SK-N-SH treated with all-trans-retinoic acid at 6 μM for 48 hours (cell line): ENCODE results near the gene TCF7.

Source experiments
- BACH2 ChIP-seq: fragments of 250-450 bp; sonication (Bioruptor Pico); IDR thresholded peaks from 2 replicates; pipeline ENCODE4 v1.9.0; 2021; ENCODE audit warnings: mild to moderate bottlenecking, borderline replicate concordance
- ISL1 ChIP-seq: fragments of 250-450 bp; sonication (Bioruptor Pico); IDR thresholded peaks from 2 replicates; pipeline ENCODE4 v2.1.2; 2022; ENCODE audit warnings: mild to moderate bottlenecking, moderate library complexity
- OSR1 ChIP-seq: fragments of 250-450 bp; sonication (Bioruptor Pico); IDR thresholded peaks from 2 replicates; pipeline ENCODE4 v1.8.0; 2022; ENCODE audit warnings: moderate library complexity, mild to moderate bottlenecking, inconsistent platforms
- PPARA ChIP-seq: fragments of 250-450 bp; sonication (Bioruptor Pico); IDR thresholded peaks from 2 replicates; pipeline ENCODE4 v1.5.0; 2020; ENCODE audit warnings: mild to moderate bottlenecking, borderline replicate concordance
- RARB ChIP-seq: fragments of 250-450 bp; sonication (Bioruptor Pico); IDR thresholded peaks from 2 replicates; pipeline ENCODE4 v1.8.0; 2021; ENCODE audit warnings: mild to moderate bottlenecking, moderate library complexity
- SNAI2 ChIP-seq: fragments of 250-450 bp; sonication (Bioruptor Pico); IDR thresholded peaks from 2 replicates; pipeline ENCODE4 v1.5.0; 2020; ENCODE audit warnings: mild to moderate bottlenecking, moderate library complexity
- TCF4 ChIP-seq: fragments of 250-450 bp; sonication (Bioruptor Pico); IDR thresholded peaks from 2 replicates; pipeline ENCODE4 v1.8.0; 2021; ENCODE audit warnings: mild to moderate bottlenecking, moderate library complexity, borderline replicate concordance
- ZFP3 ChIP-seq: fragments of 250-450 bp; sonication (Bioruptor Pico); IDR thresholded peaks from 2 replicates; pipeline ENCODE4 v1.5.0; 2020; ENCODE audit warnings: mild to moderate bottlenecking, moderate library complexity
- ZFP30 ChIP-seq: fragments of 450-650 bp; formaldehyde crosslinking; IDR thresholded peaks from 2 replicates; pipeline ENCODE4 v1.5.0; 2022; ENCODE audit warnings: mild to moderate bottlenecking, moderate library complexity
- ZNF565 ChIP-seq: fragments of 450-650 bp; formaldehyde crosslinking; conservative IDR thresholded peaks from 2 replicates; pipeline ENCODE4 v1.5.0; 2020; ENCODE audit warnings: low read depth, mild to moderate bottlenecking, moderate library complexity
- TF ChIP-seq, protein P1 (sequence below): fragments of 250-450 bp; sonication (Bioruptor Pico); IDR thresholded peaks from 2 replicates; pipeline ENCODE4 v1.8.0; 2020; ENCODE audit warnings: mild to moderate bottlenecking, moderate library complexity, borderline replicate concordance
- TF ChIP-seq, protein P2 (sequence below): fragments of 250-450 bp; sonication (Bioruptor Pico); IDR thresholded peaks from 2 replicates; pipeline ENCODE4 v1.5.0; 2020; ENCODE audit warnings: mild to moderate bottlenecking, moderate library complexity
- TF ChIP-seq, protein P3 (sequence below): fragments of 250-450 bp; sonication (Bioruptor Pico); IDR thresholded peaks from 2 replicates; pipeline ENCODE4 v1.5.1; 2020; ENCODE audit warnings: low read depth, mild to moderate bottlenecking, moderate library complexity

DNA sequence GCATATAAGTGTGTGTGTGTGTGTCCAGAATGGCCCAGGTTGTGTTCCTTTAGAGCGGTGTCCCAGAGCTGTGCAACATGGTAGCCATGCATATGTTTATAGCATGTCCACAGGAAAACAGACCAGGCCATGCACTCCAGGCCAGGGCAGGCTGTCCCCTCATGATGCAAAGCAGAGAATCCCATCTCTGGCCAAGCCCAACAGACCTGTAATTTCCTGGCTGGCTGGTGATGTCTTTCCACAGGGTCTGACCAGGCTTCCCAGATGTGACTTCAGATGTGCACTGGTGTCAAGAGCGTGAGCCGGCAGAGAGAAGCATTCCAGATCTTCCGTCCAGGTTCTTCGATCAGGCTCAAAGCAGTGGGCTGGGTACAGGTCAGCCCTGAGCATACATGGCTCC, 21.1 kb upstream of the TCF7 start:
- TF ChIP-seq, protein P1, sequence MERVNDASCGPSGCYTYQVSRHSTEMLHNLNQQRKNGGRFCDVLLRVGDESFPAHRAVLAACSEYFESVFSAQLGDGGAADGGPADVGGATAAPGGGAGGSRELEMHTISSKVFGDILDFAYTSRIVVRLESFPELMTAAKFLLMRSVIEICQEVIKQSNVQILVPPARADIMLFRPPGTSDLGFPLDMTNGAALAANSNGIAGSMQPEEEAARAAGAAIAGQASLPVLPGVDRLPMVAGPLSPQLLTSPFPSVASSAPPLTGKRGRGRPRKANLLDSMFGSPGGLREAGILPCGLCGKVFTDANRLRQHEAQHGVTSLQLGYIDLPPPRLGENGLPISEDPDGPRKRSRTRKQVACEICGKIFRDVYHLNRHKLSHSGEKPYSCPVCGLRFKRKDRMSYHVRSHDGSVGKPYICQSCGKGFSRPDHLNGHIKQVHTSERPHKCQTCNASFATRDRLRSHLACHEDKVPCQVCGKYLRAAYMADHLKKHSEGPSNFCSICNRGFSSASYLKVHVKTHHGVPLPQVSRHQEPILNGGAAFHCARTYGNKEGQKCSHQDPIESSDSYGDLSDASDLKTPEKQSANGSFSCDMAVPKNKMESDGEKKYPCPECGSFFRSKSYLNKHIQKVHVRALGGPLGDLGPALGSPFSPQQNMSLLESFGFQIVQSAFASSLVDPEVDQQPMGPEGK (CRISPR knock-in tag) = no peak
- TF ChIP-seq, protein P2, sequence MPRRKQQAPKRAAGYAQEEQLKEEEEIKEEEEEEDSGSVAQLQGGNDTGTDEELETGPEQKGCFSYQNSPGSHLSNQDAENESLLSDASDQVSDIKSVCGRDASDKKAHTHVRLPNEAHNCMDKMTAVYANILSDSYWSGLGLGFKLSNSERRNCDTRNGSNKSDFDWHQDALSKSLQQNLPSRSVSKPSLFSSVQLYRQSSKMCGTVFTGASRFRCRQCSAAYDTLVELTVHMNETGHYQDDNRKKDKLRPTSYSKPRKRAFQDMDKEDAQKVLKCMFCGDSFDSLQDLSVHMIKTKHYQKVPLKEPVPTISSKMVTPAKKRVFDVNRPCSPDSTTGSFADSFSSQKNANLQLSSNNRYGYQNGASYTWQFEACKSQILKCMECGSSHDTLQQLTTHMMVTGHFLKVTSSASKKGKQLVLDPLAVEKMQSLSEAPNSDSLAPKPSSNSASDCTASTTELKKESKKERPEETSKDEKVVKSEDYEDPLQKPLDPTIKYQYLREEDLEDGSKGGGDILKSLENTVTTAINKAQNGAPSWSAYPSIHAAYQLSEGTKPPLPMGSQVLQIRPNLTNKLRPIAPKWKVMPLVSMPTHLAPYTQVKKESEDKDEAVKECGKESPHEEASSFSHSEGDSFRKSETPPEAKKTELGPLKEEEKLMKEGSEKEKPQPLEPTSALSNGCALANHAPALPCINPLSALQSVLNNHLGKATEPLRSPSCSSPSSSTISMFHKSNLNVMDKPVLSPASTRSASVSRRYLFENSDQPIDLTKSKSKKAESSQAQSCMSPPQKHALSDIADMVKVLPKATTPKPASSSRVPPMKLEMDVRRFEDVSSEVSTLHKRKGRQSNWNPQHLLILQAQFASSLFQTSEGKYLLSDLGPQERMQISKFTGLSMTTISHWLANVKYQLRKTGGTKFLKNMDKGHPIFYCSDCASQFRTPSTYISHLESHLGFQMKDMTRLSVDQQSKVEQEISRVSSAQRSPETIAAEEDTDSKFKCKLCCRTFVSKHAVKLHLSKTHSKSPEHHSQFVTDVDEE (CRISPR knock-in tag) = no peak
- TF ChIP-seq, protein P3, sequence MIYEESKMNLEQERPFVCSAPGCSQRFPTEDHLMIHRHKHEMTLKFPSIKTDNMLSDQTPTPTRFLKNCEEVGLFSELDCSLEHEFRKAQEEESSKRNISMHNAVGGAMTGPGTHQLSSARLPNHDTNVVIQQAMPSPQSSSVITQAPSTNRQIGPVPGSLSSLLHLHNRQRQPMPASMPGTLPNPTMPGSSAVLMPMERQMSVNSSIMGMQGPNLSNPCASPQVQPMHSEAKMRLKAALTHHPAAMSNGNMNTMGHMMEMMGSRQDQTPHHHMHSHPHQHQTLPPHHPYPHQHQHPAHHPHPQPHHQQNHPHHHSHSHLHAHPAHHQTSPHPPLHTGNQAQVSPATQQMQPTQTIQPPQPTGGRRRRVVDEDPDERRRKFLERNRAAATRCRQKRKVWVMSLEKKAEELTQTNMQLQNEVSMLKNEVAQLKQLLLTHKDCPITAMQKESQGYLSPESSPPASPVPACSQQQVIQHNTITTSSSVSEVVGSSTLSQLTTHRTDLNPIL (CRISPR knock-in tag) = no peak
- TF ChIP-seq SNAI2 (CRISPR knock-in tag) (no peak), TCF4 (CRISPR knock-in tag) (no peak), ZNF565 (no peak), ZFP3 (no peak), RARB (no peak), ZFP30 (CRISPR knock-in tag) (no peak), BACH2 (CRISPR knock-in tag) (no peak), PPARA (no peak), OSR1 (no peak), ISL1 (no peak)
